ENCODE data around the gene MRE11.

MRE11 gene

GRCh38 chr11:94525546-94526324 lies 32.1 kb upstream of the MRE11 start:
- Histone ChIP-seq H3K27me3 (ENCODE audit: control insufficient read depth in 2 of 2, insufficient read depth in 2 of 2, low read length in 2 of 2) (no peaks in the 10 kb centered on the region), H3K9me3 (ENCODE audit: control insufficient read depth in 2 of 2, low read length in 2 of 2) (no peaks in the 10 kb centered on the region), H3K4me1 (ENCODE audit: control insufficient read depth in 2 of 2, insufficient read depth in 2 of 2, low read length in 2 of 2) (no peaks in the 10 kb centered on the region), H3K36me3 (ENCODE audit: control insufficient read depth in 2 of 2, insufficient read depth in 2 of 2, low read length in 2 of 2) (no peaks in the 10 kb centered on the region), H3K9ac (ENCODE audit: low read depth in 1 of 2, low read length in 2 of 2) (no peak overlapping the region), H3K27ac (ENCODE audit: low read depth in 2 of 2, low read length in 2 of 2) (no peak overlapping the region), H3K4me3 (ENCODE audit: low read length in 2 of 2) (no peak overlapping the region)

- no peaks in the 10 kb centered on the region for H3K27me3 ChIP-seq (ENCODE audit: control insufficient read depth in 2 of 2, insufficient read depth in 2 of 2, low read length in 2 of 2)
- no peak overlapping the region for H3K27ac ChIP-seq (ENCODE audit: low read depth in 2 of 2, low read length in 2 of 2)
- no peaks in the 10 kb centered on the region for H3K9me3 ChIP-seq (ENCODE audit: control insufficient read depth in 2 of 2, low read length in 2 of 2)
- H3K4me3 ChIP-seq (ENCODE audit: low read length in 2 of 2): no peak overlapping the region
- peaks cover 0 to 4% of the 10 kb centered on the region in 2 donors for H3K4me1 ChIP-seq (ENCODE audit: control insufficient read depth in 2 of 2, insufficient read depth in 2 of 2, low read length in 2 of 2)
- H3K9ac ChIP-seq (ENCODE audit: low read depth in 1 of 2, low read length in 2 of 2): no peak overlapping the region
- no peaks in the 10 kb centered on the region for H3K36me3 ChIP-seq (ENCODE audit: control insufficient read depth in 2 of 2, insufficient read depth in 2 of 2, low read length in 2 of 2)
Observed at GRCh38 chr11:94524341-94524740, 30.7 kb upstream of the MRE11 start.

- H3K9ac ChIP-seq (ENCODE audit: low read depth in 1 of 2, low read length in 2 of 2): no peak overlapping the region
- no peaks in the 10 kb centered on the region for H3K36me3 ChIP-seq (ENCODE audit: control insufficient read depth in 2 of 2, insufficient read depth in 2 of 2, low read length in 2 of 2)
Observed at GRCh38 chr11:94521684-94522083, 28.0 kb upstream of the MRE11 start.

GRCh38 chr11:94519478-94520084 lies 25.9 kb upstream of the MRE11 start:
- Histone ChIP-seq H3K27ac (ENCODE audit: low read depth in 2 of 2, low read length in 2 of 2) (no peak overlapping the region), H3K9ac (ENCODE audit: low read depth in 1 of 2, low read length in 2 of 2) (no peak overlapping the region), H3K4me1 (ENCODE audit: control insufficient read depth in 2 of 2, insufficient read depth in 2 of 2, low read length in 2 of 2) (peaks cover 0 to 4% of the 10 kb centered on the region in 2 donors), H3K36me3 (ENCODE audit: control insufficient read depth in 2 of 2, insufficient read depth in 2 of 2, low read length in 2 of 2) (no peaks in the 10 kb centered on the region), H3K27me3 (ENCODE audit: control insufficient read depth in 2 of 2, insufficient read depth in 2 of 2, low read length in 2 of 2) (no peaks in the 10 kb centered on the region), H3K4me3 (ENCODE audit: low read length in 2 of 2) (no peak overlapping the region), H3K9me3 (ENCODE audit: control insufficient read depth in 2 of 2, low read length in 2 of 2) (no peaks in the 10 kb centered on the region)

More at GRCh38 chr11:94521684-94522083, 28.0 kb upstream of the MRE11 start:
- Histone ChIP-seq H3K4me3 (ENCODE audit: low read length in 2 of 2) (no peak overlapping the region), H3K4me1 (ENCODE audit: control insufficient read depth in 2 of 2, insufficient read depth in 2 of 2, low read length in 2 of 2) (peaks cover 0 to 4% of the 10 kb centered on the region in 2 donors), H3K9me3 (ENCODE audit: control insufficient read depth in 2 of 2, low read length in 2 of 2) (no peaks in the 10 kb centered on the region), H3K27ac (ENCODE audit: low read depth in 2 of 2, low read length in 2 of 2) (no peak overlapping the region), H3K27me3 (ENCODE audit: control insufficient read depth in 2 of 2, insufficient read depth in 2 of 2, low read length in 2 of 2) (no peaks in the 10 kb centered on the region)

- H3K36me3 ChIP-seq (ENCODE audit: control insufficient read depth in 2 of 2, insufficient read depth in 2 of 2, low read length in 2 of 2): no peaks in the 10 kb centered on the region
- no peak overlapping the region for H3K4me3 ChIP-seq (ENCODE audit: low read length in 2 of 2)
- H3K9me3 ChIP-seq (ENCODE audit: control insufficient read depth in 2 of 2, low read length in 2 of 2): no peaks in the 10 kb centered on the region
- H3K27ac ChIP-seq (ENCODE audit: low read depth in 2 of 2, low read length in 2 of 2): no peak overlapping the region
- peaks cover 2 to 7% of the 10 kb centered on the region in 2 donors for H3K4me1 ChIP-seq (ENCODE audit: control insufficient read depth in 2 of 2, insufficient read depth in 2 of 2, low read length in 2 of 2)
- no peak overlapping the region for H3K9ac ChIP-seq (ENCODE audit: low read depth in 1 of 2, low read length in 2 of 2)
- H3K27me3 ChIP-seq (ENCODE audit: control insufficient read depth in 2 of 2, insufficient read depth in 2 of 2, low read length in 2 of 2): no peaks in the 10 kb centered on the region
Observed at GRCh38 chr11:94518300-94518699, 24.7 kb upstream of the MRE11 start.

GRCh38 chr11:94516725-94517124 lies 23.1 kb upstream of the MRE11 start:
- Histone ChIP-seq H3K9me3 (ENCODE audit: control insufficient read depth in 2 of 2, low read length in 2 of 2) (no peaks in the 10 kb centered on the region), H3K27ac (ENCODE audit: low read depth in 2 of 2, low read length in 2 of 2) (no peak overlapping the region), H3K27me3 (ENCODE audit: control insufficient read depth in 2 of 2, insufficient read depth in 2 of 2, low read length in 2 of 2) (no peaks in the 10 kb centered on the region), H3K4me3 (ENCODE audit: low read length in 2 of 2) (no peak overlapping the region), H3K36me3 (ENCODE audit: control insufficient read depth in 2 of 2, insufficient read depth in 2 of 2, low read length in 2 of 2) (no peaks in the 10 kb centered on the region), H3K4me1 (ENCODE audit: control insufficient read depth in 2 of 2, insufficient read depth in 2 of 2, low read length in 2 of 2) (peaks cover 12 to 14% of the 10 kb centered on the region in 2 donors), H3K9ac (ENCODE audit: low read depth in 1 of 2, low read length in 2 of 2) (no peak overlapping the region)

GRCh38 chr11:94515398-94515797 lies 21.8 kb upstream of the MRE11 start:
- no peak overlapping the region for H3K9ac ChIP-seq (ENCODE audit: low read depth in 1 of 2, low read length in 2 of 2)
- H3K27me3 ChIP-seq (ENCODE audit: control insufficient read depth in 2 of 2, insufficient read depth in 2 of 2, low read length in 2 of 2): no peaks in the 10 kb centered on the region
- no peaks in the 10 kb centered on the region for H3K36me3 ChIP-seq (ENCODE audit: control insufficient read depth in 2 of 2, insufficient read depth in 2 of 2, low read length in 2 of 2)
- H3K27ac ChIP-seq (ENCODE audit: low read depth in 2 of 2, low read length in 2 of 2): no peak overlapping the region
- no peaks in the 10 kb centered on the region for H3K9me3 ChIP-seq (ENCODE audit: control insufficient read depth in 2 of 2, low read length in 2 of 2)
- peaks cover 12 to 14% of the 10 kb centered on the region in 2 donors for H3K4me1 ChIP-seq (ENCODE audit: control insufficient read depth in 2 of 2, insufficient read depth in 2 of 2, low read length in 2 of 2)
- no peak overlapping the region for H3K4me3 ChIP-seq (ENCODE audit: low read length in 2 of 2)

GRCh38 chr11:94513091-94513490 lies 19.4 kb upstream of the MRE11 start:
- Histone ChIP-seq H3K4me1 (ENCODE audit: control insufficient read depth in 2 of 2, insufficient read depth in 2 of 2, low read length in 2 of 2) (peaks cover 10 to 12% of the 10 kb centered on the region in 2 donors), H3K9ac (ENCODE audit: low read depth in 1 of 2, low read length in 2 of 2) (peak overlapping the region in 1 of 2 donors; percentile 66), H3K27me3 (ENCODE audit: control insufficient read depth in 2 of 2, insufficient read depth in 2 of 2, low read length in 2 of 2) (no peaks in the 10 kb centered on the region), H3K4me3 (ENCODE audit: low read length in 2 of 2) (peak overlapping the region; percentile 72 to 76), H3K36me3 (ENCODE audit: control insufficient read depth in 2 of 2, insufficient read depth in 2 of 2, low read length in 2 of 2) (no peaks in the 10 kb centered on the region), H3K27ac (ENCODE audit: low read depth in 2 of 2, low read length in 2 of 2) (no peak overlapping the region), H3K9me3 (ENCODE audit: control insufficient read depth in 2 of 2, low read length in 2 of 2) (no peaks in the 10 kb centered on the region)

- H3K4me1 ChIP-seq (ENCODE audit: control insufficient read depth in 2 of 2, insufficient read depth in 2 of 2, low read length in 2 of 2): peaks cover 10 to 12% of the 10 kb centered on the region in 2 donors
Observed at GRCh38 chr11:94511932-94512781, 18.5 kb upstream of the MRE11 start, which contains the start of gene C11orf97. C11orf97 (plus strand) TSS chr11:94512461; CDS start chr11:94512529, 68 bp downstream.

GRCh38 chr11:94507485-94507884 lies 13.8 kb upstream of the MRE11 start:
- Histone ChIP-seq H3K4me3 (ENCODE audit: low read length in 2 of 2) (no peak overlapping the region), H3K9me3 (ENCODE audit: control insufficient read depth in 2 of 2, low read length in 2 of 2) (no peaks in the 10 kb centered on the region), H3K9ac (ENCODE audit: low read depth in 1 of 2, low read length in 2 of 2) (no peak overlapping the region), H3K27me3 (ENCODE audit: control insufficient read depth in 2 of 2, insufficient read depth in 2 of 2, low read length in 2 of 2) (no peaks in the 10 kb centered on the region), H3K4me1 (ENCODE audit: control insufficient read depth in 2 of 2, insufficient read depth in 2 of 2, low read length in 2 of 2) (peaks cover under 1 to 5% of the 10 kb centered on the region in 2 donors), H3K27ac (ENCODE audit: low read depth in 2 of 2, low read length in 2 of 2) (no peak overlapping the region), H3K36me3 (ENCODE audit: control insufficient read depth in 2 of 2, insufficient read depth in 2 of 2, low read length in 2 of 2) (no peaks in the 10 kb centered on the region)

More at GRCh38 chr11:94511932-94512781, 18.5 kb upstream of the MRE11 start, which contains the start of gene C11orf97:
- peak within 1 kb of the TSS; percentile 72 to 76 for H3K4me3 ChIP-seq (ENCODE audit: low read length in 2 of 2)
- no peaks in the 10 kb centered on the region for H3K36me3 ChIP-seq (ENCODE audit: control insufficient read depth in 2 of 2, insufficient read depth in 2 of 2, low read length in 2 of 2)
- no peaks in the 10 kb centered on the region for H3K9me3 ChIP-seq (ENCODE audit: control insufficient read depth in 2 of 2, low read length in 2 of 2)
- no peaks in the 10 kb centered on the region for H3K27me3 ChIP-seq (ENCODE audit: control insufficient read depth in 2 of 2, insufficient read depth in 2 of 2, low read length in 2 of 2)
- H3K9ac ChIP-seq (ENCODE audit: low read depth in 1 of 2, low read length in 2 of 2): peak within 1 kb of the TSS; percentile 41 to 66
- H3K27ac ChIP-seq (ENCODE audit: low read depth in 2 of 2, low read length in 2 of 2): no peak within 1 kb of the TSS
